Astrocyte (in vitro differentiated cells and primary cell): Measurements from ENCODE around the gene TTC33. TPM values are rescaled to one million over a fixed set of nuclear protein-coding genes. Genes with fewer than 3 reads are reported as not detected.

Experiments used
- DNase-seq: peaks from one replicate; pipeline ENCODE4 v3.0.0-alpha.2; 2010; ENCODE audit warnings: low read depth
- FAIRE-seq: peaks from 2 replicates; lab custom pipeline; 2011; peaks lifted over from hg19 to GRCh38; lab: Jason Lieb, UNC
- H2AFZ ChIP-seq: 2 replicates; pipeline ENCODE4 v1.6.0; 2012; ENCODE audit warnings: low read depth, low read length, inconsistent platforms
- H3K27ac ChIP-seq: 2 replicates; pipeline ENCODE4 v1.5.1; 2011; ENCODE audit warnings: low read depth, low read length, inconsistent platforms
- H3K27me3 ChIP-seq: 2 replicates; pipeline ENCODE4 v1.6.0; 2011; ENCODE audit warnings: low read length, inconsistent platforms; ENCODE audit not compliant: insufficient read depth
- H3K36me3 ChIP-seq: 2 replicates; pipeline ENCODE4 v1.5.1; 2011; ENCODE audit warnings: low read length, inconsistent platforms; ENCODE audit not compliant: insufficient read depth
- H3K4me1 ChIP-seq: 2 replicates; pipeline ENCODE4 v1.5.1; 2011; ENCODE audit warnings: low read length, inconsistent platforms; ENCODE audit not compliant: insufficient read depth
- H3K4me2 ChIP-seq: 2 replicates; pipeline ENCODE4 v1.6.0; 2012; ENCODE audit warnings: low read length, inconsistent platforms
- H3K4me3 ChIP-seq: 2 replicates; pipeline ENCODE4 v1.5.1; 2011; ENCODE audit warnings: low read depth, mild to moderate bottlenecking, low read length, inconsistent platforms; ENCODE audit not compliant: insufficient read depth
- H3K79me2 ChIP-seq: 2 replicates; pipeline ENCODE4 v1.6.0; 2012; ENCODE audit warnings: mild to moderate bottlenecking, low read length, inconsistent platforms; ENCODE audit not compliant: insufficient read depth
- H3K9ac ChIP-seq: 2 replicates; pipeline ENCODE4 v1.6.0; 2012; ENCODE audit warnings: mild to moderate bottlenecking, low read length, inconsistent platforms
- H3K9me3 ChIP-seq: 2 replicates; pipeline ENCODE4 v1.5.1; 2012; ENCODE audit warnings: low read depth, mild to moderate bottlenecking, low read length, inconsistent platforms; ENCODE audit not compliant: insufficient read depth
- H4K20me1 ChIP-seq: 2 replicates; pipeline ENCODE4 v1.6.0; 2012; ENCODE audit warnings: low read length, inconsistent platforms; ENCODE audit not compliant: insufficient read depth
- H3K27ac Mint-ChIP-seq: one replicate; pipeline ENCODE4 v1.8.0; 2021; ENCODE audit warnings: mild to moderate bottlenecking, mixed read lengths; ENCODE audit not compliant: unreplicated experiment
- H3K27me3 Mint-ChIP-seq: one replicate; pipeline ENCODE4 v1.8.0; 2021; ENCODE audit warnings: low read depth, mixed read lengths; ENCODE audit not compliant: unreplicated experiment
- H3K36me3 Mint-ChIP-seq: one replicate; pipeline ENCODE4 v1.8.0; 2021; ENCODE audit warnings: low read depth, mixed read lengths; ENCODE audit not compliant: unreplicated experiment
- H3K4me1 Mint-ChIP-seq: one replicate; pipeline ENCODE4 v1.8.0; 2021; ENCODE audit warnings: low read depth, mixed read lengths; ENCODE audit not compliant: unreplicated experiment
- H3K4me3 Mint-ChIP-seq: one replicate; pipeline ENCODE4 v1.8.0; 2021; ENCODE audit warnings: mild to moderate bottlenecking, moderate library complexity, mixed read lengths; ENCODE audit not compliant: unreplicated experiment
- H3K9me3 Mint-ChIP-seq: one replicate; pipeline ENCODE4 v1.8.0; 2021; ENCODE audit warnings: mild to moderate bottlenecking, mixed read lengths; ENCODE audit not compliant: unreplicated experiment
- EZH2 ChIP-seq: IDR thresholded peaks from 2 replicates; pipeline ENCODE4 v1.6.1; 2012; ENCODE audit warnings: mild to moderate bottlenecking, low read length, inconsistent platforms; ENCODE audit not compliant: insufficient read depth
- total RNA-seq: library from RNA; stranded (reverse); gene quantifications from 2 replicates; pipeline ENCODE4 v1.2.1, GENCODE V29; 2021
- TF ChIP-seq, protein P1 (sequence below): IDR thresholded peaks from 2 replicates; pipeline ENCODE4 v1.5.1; 2011; ENCODE audit warnings: low read depth, mild to moderate bottlenecking, inconsistent platforms, low read length, moderate library complexity; ENCODE audit not compliant: insufficient read depth

Gene TTC33
- total RNA-seq, 1 donor from 2014 or later, result 13.3 TPM

DNA sequence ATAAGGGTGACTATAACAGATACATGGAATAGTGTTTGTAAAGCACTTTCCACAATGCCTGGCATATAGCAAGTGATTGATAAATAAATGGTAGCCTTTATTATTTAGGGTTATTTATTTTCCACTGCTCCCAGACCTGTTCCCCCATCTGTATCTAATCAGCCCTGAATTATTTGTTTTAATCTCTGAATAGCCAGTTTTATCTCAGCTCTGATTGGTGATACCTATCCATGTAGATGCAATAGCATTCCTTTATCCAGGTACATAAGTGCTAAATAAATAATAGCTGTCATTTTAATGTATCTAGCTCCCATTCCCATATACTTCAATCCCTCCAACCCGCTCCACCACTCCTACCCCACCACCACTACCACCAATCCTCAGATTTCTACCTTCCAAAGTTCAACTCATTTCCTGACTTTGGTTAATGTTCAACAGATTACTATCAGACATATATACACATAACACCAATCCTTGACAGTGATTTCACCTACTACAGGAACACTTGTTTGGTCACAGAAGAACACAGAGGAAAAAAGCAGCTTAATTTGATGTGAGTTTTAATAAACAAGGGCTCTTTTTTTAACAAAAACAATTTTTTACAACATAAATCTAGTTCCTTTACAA, 28.4 kb upstream of the TTC33 start:
- Mint-ChIP-seq H3K4me1 (peaks cover 14% of the 10 kb centered on the region), H3K36me3 (peaks cover 5% of the 10 kb centered on the region), H3K4me3 (peak overlapping the region; percentile 4), H3K27ac (no peak overlapping the region), H3K27me3 (no peaks in the 10 kb centered on the region), H3K9me3 (no peaks in the 10 kb centered on the region)
- no peak for FAIRE-seq
- Histone ChIP-seq H3K9me3 (no peaks in the 10 kb centered on the region), H3K27me3 (no peaks in the 10 kb centered on the region), H3K4me1 (no peaks in the 10 kb centered on the region), H4K20me1 (peaks cover 92% of the 10 kb centered on the region), H3K9ac (no peak overlapping the region), H3K79me2 (peaks cover 100% of the 10 kb centered on the region), H3K4me3 (no peak overlapping the region), H2AFZ (no peak overlapping the region), H3K27ac (no peak overlapping the region), H3K4me2 (no peak overlapping the region), H3K36me3 (peaks cover 2% of the 10 kb centered on the region)
- no peak for DNase-seq
- no peak for TF ChIP-seq EZH2

DNA sequence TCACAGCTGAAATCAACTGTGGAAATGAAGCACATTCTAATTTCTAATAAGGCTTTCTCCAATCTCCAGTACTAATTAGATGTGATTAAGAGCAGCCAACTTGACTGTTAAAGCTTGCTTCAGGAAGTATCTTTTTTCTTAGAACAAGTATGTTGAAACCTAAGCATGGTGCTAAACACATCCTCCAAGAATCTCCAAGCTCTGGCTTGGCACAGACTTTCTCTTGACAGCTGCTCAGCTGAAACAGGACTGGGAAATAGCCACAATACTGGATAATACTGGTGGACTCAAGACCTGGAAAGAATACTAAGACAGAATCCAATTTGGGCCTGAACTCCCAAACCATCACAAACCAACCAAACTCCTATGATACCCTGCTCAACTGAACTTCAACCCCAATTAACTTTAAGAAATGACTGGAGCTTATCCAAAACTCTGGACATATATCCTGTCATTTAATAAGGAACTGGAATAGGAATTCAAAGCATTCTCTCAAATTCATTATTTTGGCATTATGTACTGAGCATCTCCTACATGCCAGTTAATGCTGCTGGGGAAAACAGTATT, 26.2 kb upstream of the TTC33 start:
- no peak overlapping the region for H3K4me2 ChIP-seq
- H3K36me3 ChIP-seq, result no peaks in the 10 kb centered on the region
- H3K9me3 ChIP-seq, result no peaks in the 10 kb centered on the region
- H3K9ac ChIP-seq, result no peak overlapping the region
- Mint-ChIP-seq H3K27me3 (no peaks in the 10 kb centered on the region), H3K9me3 (no peaks in the 10 kb centered on the region), H3K27ac (no peak overlapping the region), H3K36me3 (peaks cover 2% of the 10 kb centered on the region), H3K4me3 (no peak overlapping the region), H3K4me1 (peaks cover 14% of the 10 kb centered on the region)
- no peak overlapping the region for H2AFZ ChIP-seq
- H3K27ac ChIP-seq, result no peak overlapping the region
- H3K79me2 ChIP-seq, result peaks cover 95% of the 10 kb centered on the region
- peaks cover 80% of the 10 kb centered on the region for H4K20me1 ChIP-seq
- FAIRE-seq (no peak), DNase-seq (peak; percentile 44)
- no peak overlapping the region for H3K4me3 ChIP-seq
- H3K4me1 ChIP-seq, result no peaks in the 10 kb centered on the region
- H3K27me3 ChIP-seq, result no peaks in the 10 kb centered on the region
- TF ChIP-seq EZH2, result no peak
- TF ChIP-seq, protein P1, sequence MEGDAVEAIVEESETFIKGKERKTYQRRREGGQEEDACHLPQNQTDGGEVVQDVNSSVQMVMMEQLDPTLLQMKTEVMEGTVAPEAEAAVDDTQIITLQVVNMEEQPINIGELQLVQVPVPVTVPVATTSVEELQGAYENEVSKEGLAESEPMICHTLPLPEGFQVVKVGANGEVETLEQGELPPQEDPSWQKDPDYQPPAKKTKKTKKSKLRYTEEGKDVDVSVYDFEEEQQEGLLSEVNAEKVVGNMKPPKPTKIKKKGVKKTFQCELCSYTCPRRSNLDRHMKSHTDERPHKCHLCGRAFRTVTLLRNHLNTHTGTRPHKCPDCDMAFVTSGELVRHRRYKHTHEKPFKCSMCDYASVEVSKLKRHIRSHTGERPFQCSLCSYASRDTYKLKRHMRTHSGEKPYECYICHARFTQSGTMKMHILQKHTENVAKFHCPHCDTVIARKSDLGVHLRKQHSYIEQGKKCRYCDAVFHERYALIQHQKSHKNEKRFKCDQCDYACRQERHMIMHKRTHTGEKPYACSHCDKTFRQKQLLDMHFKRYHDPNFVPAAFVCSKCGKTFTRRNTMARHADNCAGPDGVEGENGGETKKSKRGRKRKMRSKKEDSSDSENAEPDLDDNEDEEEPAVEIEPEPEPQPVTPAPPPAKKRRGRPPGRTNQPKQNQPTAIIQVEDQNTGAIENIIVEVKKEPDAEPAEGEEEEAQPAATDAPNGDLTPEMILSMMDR, result no peak

DNA sequence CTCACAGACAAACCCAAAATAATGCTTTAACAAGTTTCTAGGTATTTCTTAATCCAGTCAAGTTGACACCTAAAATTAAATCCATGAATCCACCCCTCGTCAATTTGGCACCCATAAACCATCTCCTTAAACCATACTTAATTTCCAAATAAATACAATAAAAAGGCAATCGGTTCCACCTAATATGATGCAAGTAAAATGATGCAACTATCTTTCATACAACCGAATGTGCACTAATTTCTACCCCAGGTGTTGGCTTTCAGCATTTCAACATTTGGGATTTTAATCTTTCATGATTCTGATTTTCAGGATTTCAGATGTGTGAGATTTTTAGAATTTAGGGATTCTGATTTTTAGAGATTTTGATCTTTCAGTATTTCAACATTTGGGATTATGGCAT, 25.1 kb upstream of the TTC33 start:
- Histone ChIP-seq H3K36me3 (peaks cover 5% of the 10 kb centered on the region), H3K9ac (no peak overlapping the region), H3K27me3 (no peaks in the 10 kb centered on the region), H4K20me1 (peaks cover 79% of the 10 kb centered on the region), H3K4me2 (no peak overlapping the region), H3K27ac (no peak overlapping the region), H3K4me3 (no peak overlapping the region), H3K9me3 (no peaks in the 10 kb centered on the region), H3K79me2 (peaks cover 93% of the 10 kb centered on the region), H3K4me1 (no peaks in the 10 kb centered on the region), H2AFZ (no peak overlapping the region)
- Mint-ChIP-seq H3K9me3 (no peaks in the 10 kb centered on the region), H3K27ac (peak overlapping the region; percentile 83), H3K27me3 (no peaks in the 10 kb centered on the region), H3K4me3 (no peak overlapping the region), H3K36me3 (peaks cover 5% of the 10 kb centered on the region), H3K4me1 (peaks cover 19% of the 10 kb centered on the region)
- DNase-seq (no peak), FAIRE-seq (no peak)
- TF ChIP-seq EZH2, result no peak
- TF ChIP-seq, protein P1, result no peak
